PC-3 (cell line): ENCODE data around the gene SH3PXD2A. TPM values are rescaled to one million over a fixed set of nuclear protein-coding genes. Genes with fewer than 3 reads are reported as not detected.

Source experiments
- ATAC-seq: fragments of 200-7000 bp; cut with Tn5 transposase; 2 replicates; pipeline ENCODE4 v1.9.1; 2020; ENCODE audit warnings: mild to moderate bottlenecking, moderate library complexity
- BruUV-seq: library from RNA; stranded (reverse); fragments of 400-500 nt; replicated peaks from 2 replicates; lab custom pipeline; 2021; lab: Mats Ljungman, UMichigan
- CTCF ChIA-PET: fragments of 300-600 bp; sonication (Branson Sonifier 250); formaldehyde crosslinking; loops from one replicate; lab custom pipeline; 2022; ENCODE audit warnings: antibody characterized with exemption; lab: Charles Lee
- POLR2A ChIA-PET: fragments of 300-600 bp; sonication (Branson Sonifier 250); formaldehyde crosslinking; loops from one replicate; lab custom pipeline; 2022; ENCODE audit warnings: antibody characterized with exemption; ENCODE audit not compliant: unreplicated experiment; lab: Charles Lee
- DNase-seq: peaks from one replicate; pipeline ENCODE4 v3.0.0-alpha.2; 2015
- H2AFZ ChIP-seq: fragments of 300-600 bp; sonication (generic); 2 replicates; pipeline ENCODE4 v1.6.0; 2016; ENCODE audit warnings: antibody characterized with exemption, low read length
- H3F3A ChIP-seq: fragments of 300-600 bp; sonication (generic); one replicate; pipeline ENCODE4 v1.6.0; 2017; ENCODE audit warnings: antibody characterized with exemption, low read length, control low read depth, mild to moderate bottlenecking; ENCODE audit not compliant: unreplicated experiment
- H3K27ac ChIP-seq: fragments of 300-600 bp; sonication (generic); 2 replicates; pipeline ENCODE4 v1.5.1; 2016; ENCODE audit warnings: mild to moderate bottlenecking, low read length
- H3K27me3 ChIP-seq: fragments of 300-600 bp; sonication (generic); 2 replicates; pipeline ENCODE4 v1.6.1; 2016; ENCODE audit warnings: low read length, mixed read lengths
- H3K36me3 ChIP-seq: fragments of 300-600 bp; sonication (generic); 2 replicates; pipeline ENCODE4 v1.6.1; 2016; ENCODE audit warnings: low read depth, mixed run types, low read length, mixed read lengths
- H3K4me1 ChIP-seq: fragments of 300-600 bp; sonication (generic); 2 replicates; pipeline ENCODE4 v1.5.1; 2016; ENCODE audit warnings: low read length; ENCODE audit not compliant: insufficient read depth
- H3K4me2 ChIP-seq: fragments of 300-600 bp; sonication (generic); 2 replicates; pipeline ENCODE4 v1.6.0; 2016; ENCODE audit warnings: low read length
- H3K4me3 ChIP-seq: fragments of 300-600 bp; sonication (generic); 2 replicates; pipeline ENCODE4 v1.5.1; 2016; ENCODE audit warnings: mild to moderate bottlenecking, low read length, mixed read lengths
- H3K79me2 ChIP-seq: fragments of 300-600 bp; sonication (generic); 2 replicates; pipeline ENCODE4 v1.6.1; 2017; ENCODE audit warnings: low read length, mixed read lengths
- H3K9ac ChIP-seq: fragments of 300-600 bp; sonication (generic); 2 replicates; pipeline ENCODE4 v1.6.0; 2016; ENCODE audit warnings: mild to moderate bottlenecking, low read length
- H3K9me2 ChIP-seq: fragments of 300-600 bp; sonication (generic); replicated peaks from 2 replicates; pipeline ENCODE4 v1.6.1; 2016; ENCODE audit warnings: mixed run types, low read length, mixed read lengths
- H3K9me3 ChIP-seq: fragments of 300-600 bp; sonication (generic); 2 replicates; pipeline ENCODE4 v1.6.1; 2016; ENCODE audit warnings: low read length, mixed read lengths
- H4K20me1 ChIP-seq: fragments of 300-600 bp; sonication (generic); 2 replicates; pipeline ENCODE4 v1.6.1; 2016; ENCODE audit warnings: low read length, mixed read lengths
- EZH2 ChIP-seq: fragments of 300-600 bp; sonication (generic); IDR thresholded peaks from one replicate; pipeline ENCODE4 v1.6.1; 2017; ENCODE audit warnings: antibody characterized with exemption, mild to moderate bottlenecking, low read length; ENCODE audit not compliant: unreplicated experiment
- EZH2phosphoT487 ChIP-seq: fragments of 300-600 bp; sonication (generic); IDR thresholded peaks from 2 replicates; pipeline ENCODE4 v1.6.1; 2018; ENCODE audit warnings: mild to moderate bottlenecking, antibody characterized with exemption, low read length, borderline replicate concordance
- intact Hi-C: fragments of 100-400 bp; cut with micrococcal nuclease; formaldehyde crosslinking; loops from 2 replicates; pipeline ENCODE4 v1.9.0; 2023
- total RNA-seq: library from RNA; depleted of rRNA; stranded (reverse); fragments of >200 nt; gene quantifications from 2 replicates; pipeline ENCODE4 v1.2.3, GENCODE V29; 2014
- TF ChIP-seq, protein P1 (sequence below): fragments of 300-600 bp; sonication (generic); conservative IDR thresholded peaks from 2 replicates; pipeline ENCODE4 v1.5.1; 2017; ENCODE audit warnings: antibody characterized with exemption, low read depth, mild to moderate bottlenecking, low read length

Gene SH3PXD2A
- total RNA-seq, 1 experiment from 2014 or later, result 3.4 TPM

DNA sequence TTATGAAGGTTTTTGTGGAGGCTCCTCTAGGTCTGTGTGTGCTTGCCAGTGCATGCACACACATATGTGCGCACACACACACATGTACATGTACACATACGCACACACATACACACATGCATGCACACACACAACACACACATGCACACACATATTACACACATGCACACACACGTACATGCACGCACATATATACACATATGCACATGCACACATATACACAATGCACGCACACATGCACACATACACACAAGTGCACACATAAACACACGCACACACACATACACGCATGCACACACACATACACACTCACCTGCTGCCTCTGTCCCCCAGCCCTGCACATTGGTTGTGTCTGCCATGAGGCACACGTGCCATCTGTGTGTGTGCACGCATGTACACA, 295.6 kb downstream of the SH3PXD2A start:
- CTCF ChIA-PET, result no interaction called here
- Histone ChIP-seq H3K4me3 (no peak overlapping the region), H3F3A (no peaks in the 10 kb centered on the region), H3K4me2 (no peak overlapping the region), H3K36me3 (no peaks in the 10 kb centered on the region), H3K27ac (no peak overlapping the region), H3K4me1 (no peaks in the 10 kb centered on the region; the same call in 1 of the 2 replicates), H4K20me1 (no peaks in the 10 kb centered on the region), H2AFZ (no peak overlapping the region), H3K79me2 (no peaks in the 10 kb centered on the region), H3K9me3 (no peaks in the 10 kb centered on the region), H3K27me3 (no peaks in the 10 kb centered on the region), H3K9me2 (no peaks in the 10 kb centered on the region), H3K9ac (no peak overlapping the region)
- DNase-seq (no peak), ATAC-seq (no peak)
- intact Hi-C loops, result no loop called here
- TF ChIP-seq EZH2phosphoT487 (no peak), EZH2 (no peak)
- TF ChIP-seq, protein P1, sequence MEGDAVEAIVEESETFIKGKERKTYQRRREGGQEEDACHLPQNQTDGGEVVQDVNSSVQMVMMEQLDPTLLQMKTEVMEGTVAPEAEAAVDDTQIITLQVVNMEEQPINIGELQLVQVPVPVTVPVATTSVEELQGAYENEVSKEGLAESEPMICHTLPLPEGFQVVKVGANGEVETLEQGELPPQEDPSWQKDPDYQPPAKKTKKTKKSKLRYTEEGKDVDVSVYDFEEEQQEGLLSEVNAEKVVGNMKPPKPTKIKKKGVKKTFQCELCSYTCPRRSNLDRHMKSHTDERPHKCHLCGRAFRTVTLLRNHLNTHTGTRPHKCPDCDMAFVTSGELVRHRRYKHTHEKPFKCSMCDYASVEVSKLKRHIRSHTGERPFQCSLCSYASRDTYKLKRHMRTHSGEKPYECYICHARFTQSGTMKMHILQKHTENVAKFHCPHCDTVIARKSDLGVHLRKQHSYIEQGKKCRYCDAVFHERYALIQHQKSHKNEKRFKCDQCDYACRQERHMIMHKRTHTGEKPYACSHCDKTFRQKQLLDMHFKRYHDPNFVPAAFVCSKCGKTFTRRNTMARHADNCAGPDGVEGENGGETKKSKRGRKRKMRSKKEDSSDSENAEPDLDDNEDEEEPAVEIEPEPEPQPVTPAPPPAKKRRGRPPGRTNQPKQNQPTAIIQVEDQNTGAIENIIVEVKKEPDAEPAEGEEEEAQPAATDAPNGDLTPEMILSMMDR, result no peak
- BruUV-seq, result no TSS peak
- POLR2A ChIA-PET, result no interaction called here

DNA sequence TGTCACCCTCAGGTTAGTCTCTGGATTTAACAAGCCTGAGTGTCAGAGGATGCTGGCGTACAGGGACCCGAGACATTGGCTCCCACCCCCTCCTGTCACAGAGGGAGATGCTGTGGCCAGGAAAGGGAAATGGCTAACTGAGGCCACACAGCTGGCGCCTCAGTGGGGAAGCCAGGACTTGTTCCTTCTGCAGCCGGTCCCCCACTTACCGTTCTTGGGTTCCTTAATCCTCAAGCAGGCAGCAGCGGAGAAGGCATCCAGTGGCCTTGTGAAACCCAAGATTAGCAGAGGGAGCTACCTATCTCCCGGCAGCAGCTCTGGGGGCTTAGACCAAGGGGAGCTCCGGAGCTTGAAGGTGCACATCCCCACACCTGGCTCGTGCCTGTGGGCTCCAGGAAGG, 296.5 kb downstream of the SH3PXD2A start:
- Histone ChIP-seq H3K9me2 (no peaks in the 10 kb centered on the region), H3K9me3 (no peaks in the 10 kb centered on the region), H3K27me3 (no peaks in the 10 kb centered on the region), H3K4me3 (no peak overlapping the region), H3K79me2 (no peaks in the 10 kb centered on the region), H3K36me3 (no peaks in the 10 kb centered on the region), H3K4me2 (no peak overlapping the region), H2AFZ (no peak overlapping the region), H4K20me1 (no peaks in the 10 kb centered on the region), H3F3A (no peaks in the 10 kb centered on the region), H3K27ac (no peak overlapping the region), H3K9ac (no peak overlapping the region), H3K4me1 (no peaks in the 10 kb centered on the region; the same call in 1 of the 2 replicates)
- DNase-seq, result no peak
- no peak for ATAC-seq
- ChIA-PET POLR2A (no interaction called here), CTCF (no interaction called here)
- intact Hi-C loops, result no loop called here
- BruUV-seq, result no TSS peak
- TF ChIP-seq, protein P1, result no peak

DNA sequence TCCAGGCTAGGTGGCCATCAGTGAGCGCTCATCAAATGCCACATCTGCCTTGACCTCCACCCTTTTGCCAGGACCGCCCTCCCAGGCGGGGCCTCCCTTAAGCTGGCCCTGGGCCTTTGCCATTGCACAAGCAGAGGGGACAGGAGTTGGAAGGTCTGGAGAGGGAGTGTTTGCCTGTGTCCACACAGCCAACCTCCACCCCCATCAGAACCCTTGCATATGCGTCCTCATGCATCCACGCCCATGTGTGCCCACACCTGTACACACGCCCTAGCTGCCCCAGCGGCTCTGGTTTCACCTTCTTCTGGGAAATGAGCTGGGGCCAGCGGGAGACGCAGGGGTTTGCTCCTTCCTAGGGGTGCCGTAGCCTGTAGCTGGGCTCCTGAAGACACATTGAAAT, 297.9 kb downstream of the SH3PXD2A start:
- Histone ChIP-seq H3F3A (no peaks in the 10 kb centered on the region), H3K79me2 (no peaks in the 10 kb centered on the region), H3K9me3 (no peaks in the 10 kb centered on the region), H3K4me3 (no peak overlapping the region), H3K9ac (no peak overlapping the region), H3K36me3 (no peaks in the 10 kb centered on the region), H2AFZ (no peak overlapping the region), H3K4me2 (no peak overlapping the region), H3K27ac (no peak overlapping the region), H4K20me1 (no peaks in the 10 kb centered on the region), H3K27me3 (no peaks in the 10 kb centered on the region), H3K9me2 (no peaks in the 10 kb centered on the region), H3K4me1 (no peaks in the 10 kb centered on the region; the same call in 1 of the 2 replicates)
- ChIA-PET POLR2A (no interaction called here), CTCF (no interaction called here)
- BruUV-seq, result no TSS peak
- ATAC-seq, result no peak
- no peak for DNase-seq
- no peak for TF ChIP-seq EZH2
- no peak for TF ChIP-seq EZH2phosphoT487
- TF ChIP-seq, protein P1, result no peak
- intact Hi-C loops, result no loop called here
